Measurements from ENCODE around the gene CDH18. TPM values are rescaled to one million over a fixed set of nuclear protein-coding genes. Genes with fewer than 3 reads are reported as not detected.

Gene CDH18
- total RNA-seq, 1 donor from 2014 or later, result not detected

- ATAC-seq (no peak), DNase-seq (no peak)
- no peaks in the 10 kb centered on the region for H3K36me3 ChIP-seq
- intact Hi-C loops (cut with DNase I), result no loop called here
- no peaks in the 10 kb centered on the region for H3K4me1 ChIP-seq
- no peaks in the 10 kb centered on the region for H3K9me3 ChIP-seq
- no peaks in the 10 kb centered on the region for H3K27me3 ChIP-seq
- no peak overlapping the region for H3K4me3 ChIP-seq
- TF ChIP-seq, protein P1, sequence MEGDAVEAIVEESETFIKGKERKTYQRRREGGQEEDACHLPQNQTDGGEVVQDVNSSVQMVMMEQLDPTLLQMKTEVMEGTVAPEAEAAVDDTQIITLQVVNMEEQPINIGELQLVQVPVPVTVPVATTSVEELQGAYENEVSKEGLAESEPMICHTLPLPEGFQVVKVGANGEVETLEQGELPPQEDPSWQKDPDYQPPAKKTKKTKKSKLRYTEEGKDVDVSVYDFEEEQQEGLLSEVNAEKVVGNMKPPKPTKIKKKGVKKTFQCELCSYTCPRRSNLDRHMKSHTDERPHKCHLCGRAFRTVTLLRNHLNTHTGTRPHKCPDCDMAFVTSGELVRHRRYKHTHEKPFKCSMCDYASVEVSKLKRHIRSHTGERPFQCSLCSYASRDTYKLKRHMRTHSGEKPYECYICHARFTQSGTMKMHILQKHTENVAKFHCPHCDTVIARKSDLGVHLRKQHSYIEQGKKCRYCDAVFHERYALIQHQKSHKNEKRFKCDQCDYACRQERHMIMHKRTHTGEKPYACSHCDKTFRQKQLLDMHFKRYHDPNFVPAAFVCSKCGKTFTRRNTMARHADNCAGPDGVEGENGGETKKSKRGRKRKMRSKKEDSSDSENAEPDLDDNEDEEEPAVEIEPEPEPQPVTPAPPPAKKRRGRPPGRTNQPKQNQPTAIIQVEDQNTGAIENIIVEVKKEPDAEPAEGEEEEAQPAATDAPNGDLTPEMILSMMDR (IDR thresholded peaks at IDR 0.05), result no peak
- no peak overlapping the region for H3K27ac ChIP-seq
These were observed 27.5 kb downstream of the CDH18 start for GRCh38 chr5:19960451-19960850.

GRCh38 chr5:19959830-19960384 is 28.1 kb downstream of the CDH18 start:
- Histone ChIP-seq H3K27ac (no peak overlapping the region), H3K9me3 (no peaks in the 10 kb centered on the region), H3K27me3 (no peaks in the 10 kb centered on the region), H3K4me3 (no peak overlapping the region), H3K4me1 (no peaks in the 10 kb centered on the region), H3K36me3 (no peaks in the 10 kb centered on the region)
- no peak for ATAC-seq
- intact Hi-C loops (cut with DNase I), result no loop called here
- DNase-seq, result no peak
- TF ChIP-seq, protein P1 (IDR thresholded peaks at IDR 0.05), result no peak

DNA sequence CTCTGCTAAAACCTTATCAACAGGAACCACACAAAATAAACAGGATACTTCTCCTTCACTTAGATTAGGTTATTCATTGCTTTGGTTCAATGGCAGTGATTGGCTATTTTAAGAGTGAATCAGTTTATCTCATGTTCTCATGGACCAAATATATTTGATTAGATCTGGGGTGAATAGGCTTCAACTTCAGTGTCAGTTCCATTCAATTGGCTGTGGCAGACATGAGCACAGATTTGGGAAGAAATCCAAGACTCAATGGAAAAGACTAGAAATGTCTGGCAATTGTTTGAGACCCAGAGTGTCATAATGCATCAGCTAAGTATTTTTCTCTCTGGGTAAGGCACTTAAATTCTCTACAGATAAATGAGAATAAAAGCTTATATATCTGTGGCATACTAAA is 37.1 kb downstream of the CDH18 start:
- DNase-seq, result no peak

GRCh38 chr5:19940192-19940591 is 47.8 kb downstream of the CDH18 start:
- no peak overlapping the region for H3K4me3 ChIP-seq
- H3K9me3 ChIP-seq, result no peaks in the 10 kb centered on the region
- no peak for ATAC-seq
- no peak for DNase-seq
- H3K4me1 ChIP-seq, result no peaks in the 10 kb centered on the region
- no peak overlapping the region for H3K27ac ChIP-seq
- intact Hi-C loops (cut with DNase I), result no loop called here
- TF ChIP-seq, protein P1 (IDR thresholded peaks at IDR 0.05), result no peak
- H3K36me3 ChIP-seq, result no peaks in the 10 kb centered on the region
- H3K27me3 ChIP-seq, result no peaks in the 10 kb centered on the region

More for the DNA sequence above, 37.1 kb downstream of the CDH18 start:
- no peak overlapping the region for H3K4me3 ChIP-seq
- TF ChIP-seq, protein P1 (IDR thresholded peaks at IDR 0.05), result no peak
- intact Hi-C loops (cut with DNase I), result no loop called here
- H3K27me3 ChIP-seq, result no peaks in the 10 kb centered on the region
- H3K36me3 ChIP-seq, result no peaks in the 10 kb centered on the region
- H3K4me1 ChIP-seq, result no peaks in the 10 kb centered on the region
- H3K9me3 ChIP-seq, result no peaks in the 10 kb centered on the region
- no peak overlapping the region for H3K27ac ChIP-seq
- ATAC-seq, result no peak

DNA sequence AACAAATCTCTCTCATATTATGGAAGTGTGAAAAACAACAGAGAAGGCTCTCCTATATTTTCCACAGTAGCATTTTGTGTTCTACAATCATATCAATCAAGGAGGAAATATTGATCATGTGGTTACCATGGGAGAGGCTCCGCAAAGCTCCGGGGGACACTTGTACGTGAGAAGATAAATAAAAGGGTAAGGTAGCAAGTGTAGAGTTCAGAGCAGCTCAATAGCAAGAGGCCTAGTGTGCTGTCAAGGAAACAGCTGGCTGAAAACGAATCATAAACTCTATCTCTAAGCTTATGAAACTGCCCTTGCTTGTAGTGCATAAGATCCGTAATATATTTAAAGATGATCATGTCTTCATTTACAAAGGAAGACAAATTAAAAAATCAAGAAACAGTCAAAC is 57.5 kb downstream of the CDH18 start:
- Histone ChIP-seq H3K36me3 (no peaks in the 10 kb centered on the region), H3K9me3 (no peaks in the 10 kb centered on the region), H3K4me1 (no peaks in the 10 kb centered on the region), H3K27ac (no peak overlapping the region), H3K4me3 (no peak overlapping the region), H3K27me3 (no peaks in the 10 kb centered on the region)
- intact Hi-C loops (cut with DNase I), result no loop called here
- ATAC-seq, result no peak
- TF ChIP-seq, protein P1 (IDR thresholded peaks at IDR 0.05), result no peak
- no peak for DNase-seq
